Mucosa of stomach (tissue), 1 donor: ENCODE measurements around the gene IRF2BP2.

ENCODE experiments used
- H3K27me3 ChIP-seq: one replicate; pipeline ENCODE4 v1.7.0; 2013; ENCODE audit warnings: mild to moderate bottlenecking, low read length; ENCODE audit not compliant: control insufficient read depth, insufficient read depth
- H3K36me3 ChIP-seq: one replicate; pipeline ENCODE4 v1.7.0; 2013; ENCODE audit warnings: low read length; ENCODE audit not compliant: control insufficient read depth, insufficient read depth
- H3K4me1 ChIP-seq: one replicate; pipeline ENCODE4 v1.7.0; 2013; ENCODE audit warnings: mild to moderate bottlenecking, low read length; ENCODE audit not compliant: control insufficient read depth, insufficient read depth
- H3K4me3 ChIP-seq: one replicate; pipeline ENCODE4 v1.7.0; 2013; ENCODE audit warnings: low read length
- H3K9ac ChIP-seq: one replicate; pipeline ENCODE4 v1.7.0; 2013; ENCODE audit warnings: mild to moderate bottlenecking, low read length, moderate library complexity
- H3K9me3 ChIP-seq: one replicate; pipeline ENCODE4 v1.7.0; 2013; ENCODE audit warnings: mild to moderate bottlenecking, low read length, moderate library complexity; ENCODE audit not compliant: control insufficient read depth
- donor health status: Pancreatic carcinoma.

The IRF2BP2 gene

DNA sequence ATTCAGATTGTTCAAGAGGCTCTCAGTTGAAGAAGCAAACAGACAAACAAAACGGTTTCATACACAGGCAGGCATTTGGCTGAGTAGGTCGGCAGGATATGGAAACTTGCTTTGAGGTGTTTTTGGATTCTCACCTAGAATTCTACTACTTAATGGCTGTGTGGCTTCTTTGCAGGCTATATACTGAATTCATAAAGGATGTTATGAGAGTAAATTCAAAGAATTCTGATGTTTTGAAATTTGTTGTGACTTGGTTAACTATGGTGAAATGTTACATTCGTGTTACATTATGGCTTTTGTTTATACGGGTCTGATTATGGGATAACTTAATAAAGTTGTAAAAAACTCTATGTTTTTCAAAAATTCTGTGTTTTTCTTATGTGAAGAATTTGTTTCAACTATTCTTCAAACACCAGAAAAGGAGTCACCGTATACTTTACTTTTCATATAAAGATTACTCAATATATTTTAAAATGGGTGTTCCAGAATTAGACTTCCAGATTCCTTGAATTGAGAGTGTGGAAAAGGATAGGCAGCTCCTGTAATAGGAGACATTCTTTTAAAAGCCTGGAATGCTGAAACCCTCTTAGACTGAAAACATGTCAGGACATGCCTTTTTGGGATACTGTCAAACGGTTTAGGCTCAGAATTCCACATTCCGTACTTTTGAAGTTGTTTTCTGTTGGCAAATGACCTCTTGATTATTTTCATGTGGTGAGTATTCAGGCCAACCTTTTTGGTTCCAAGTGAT is 8.2 kb upstream of the IRF2BP2 start:
- H3K9me3 ChIP-seq: no peaks in the 10 kb centered on the region
- H3K4me1 ChIP-seq: peaks cover 47% of the 10 kb centered on the region
- no peak overlapping the region for H3K9ac ChIP-seq

DNA sequence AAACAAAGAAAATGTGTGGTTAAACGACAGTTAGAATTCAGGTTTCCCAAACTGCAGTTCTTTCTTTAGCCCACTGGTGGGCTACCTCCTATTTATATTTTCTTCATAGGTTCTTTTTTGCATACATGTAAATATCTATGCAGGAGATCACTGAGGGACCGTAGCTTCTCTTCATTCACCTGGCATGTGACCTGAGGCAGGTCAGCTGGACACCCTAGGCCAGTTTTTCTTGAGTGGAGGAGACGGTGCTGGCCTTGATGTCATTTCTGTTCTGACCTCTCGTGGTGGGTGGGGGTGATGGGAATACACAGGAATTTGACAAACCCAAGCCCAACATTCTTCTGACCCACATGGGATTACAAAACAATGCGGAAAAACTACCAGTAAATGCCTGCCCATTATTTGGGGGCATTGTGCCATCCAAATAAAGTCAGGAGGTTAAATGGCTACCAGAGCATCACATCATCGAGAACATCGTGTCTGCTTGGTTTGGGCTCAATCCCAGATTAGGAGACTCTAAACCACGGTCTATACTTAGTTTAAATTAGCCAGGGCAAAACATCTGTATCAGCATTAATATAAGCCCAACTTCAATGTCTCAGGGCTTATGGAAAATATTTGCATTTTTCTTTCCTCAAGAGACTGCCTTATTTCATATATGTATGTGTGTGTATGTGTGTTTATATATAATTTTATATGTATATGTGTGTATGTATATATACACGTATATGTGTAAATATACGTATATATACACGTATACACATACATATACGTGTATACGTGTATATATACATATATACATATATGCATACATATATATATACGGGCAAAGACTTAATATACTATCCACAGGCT is 7.4 kb upstream of the IRF2BP2 start:
- Histone ChIP-seq H3K9me3 (no peaks in the 10 kb centered on the region), H3K36me3 (no peaks in the 10 kb centered on the region), H3K4me1 (peaks cover 46% of the 10 kb centered on the region), H3K27me3 (no peaks in the 10 kb centered on the region), H3K4me3 (no peak overlapping the region), H3K9ac (no peak overlapping the region)

More for the DNA sequence above, 8.2 kb upstream of the IRF2BP2 start:
- Histone ChIP-seq H3K4me3 (no peak overlapping the region), H3K27me3 (no peaks in the 10 kb centered on the region), H3K36me3 (no peaks in the 10 kb centered on the region)

DNA sequence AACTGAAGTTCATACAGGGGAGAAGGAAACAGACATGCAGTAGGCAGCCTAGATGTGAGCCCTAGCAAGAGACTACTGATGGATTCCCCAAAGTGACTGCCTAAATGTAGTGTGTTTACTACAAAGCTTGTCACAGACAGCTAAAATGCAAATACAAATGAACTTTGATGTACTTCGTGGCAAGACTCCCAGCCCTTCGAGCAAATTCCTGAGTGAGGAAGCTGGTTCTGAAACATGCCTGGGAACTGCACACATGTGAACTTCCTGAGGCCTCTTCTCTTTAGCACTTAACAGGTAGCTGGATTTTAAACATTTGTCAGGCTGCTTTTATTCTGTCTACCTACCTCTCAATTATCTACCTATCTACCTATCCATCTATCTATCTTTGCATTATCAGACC is 6.7 kb upstream of the IRF2BP2 start:
- Histone ChIP-seq H3K4me1 (peaks cover 47% of the 10 kb centered on the region), H3K27me3 (no peaks in the 10 kb centered on the region), H3K9ac (no peak overlapping the region), H3K4me3 (no peak overlapping the region), H3K9me3 (no peaks in the 10 kb centered on the region), H3K36me3 (no peaks in the 10 kb centered on the region)

DNA sequence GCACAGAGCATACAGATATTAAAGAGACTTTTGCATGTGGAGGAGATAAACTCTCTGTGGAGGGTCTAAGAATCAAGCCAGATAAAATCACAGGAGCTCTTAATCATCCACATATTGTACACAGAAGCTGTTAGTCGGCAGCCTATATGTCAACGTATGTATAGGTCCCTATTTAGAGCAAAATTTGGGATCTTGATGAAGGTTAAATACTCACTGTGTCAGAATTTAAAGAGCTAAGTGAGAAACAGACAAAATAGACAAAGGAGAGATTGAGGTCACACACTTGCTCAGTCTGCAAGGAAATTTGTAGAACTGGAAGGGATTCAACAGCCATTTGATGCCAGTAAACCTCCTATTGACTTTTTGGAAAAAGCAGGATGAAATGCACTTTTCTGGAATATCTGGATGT is 4.1 kb upstream of the IRF2BP2 start:
- no peak overlapping the region for H3K4me3 ChIP-seq
- no peaks in the 10 kb centered on the region for H3K36me3 ChIP-seq
- H3K9me3 ChIP-seq: no peaks in the 10 kb centered on the region
- H3K27me3 ChIP-seq: no peaks in the 10 kb centered on the region
- peaks cover 40% of the 10 kb centered on the region for H3K4me1 ChIP-seq
- H3K9ac ChIP-seq: peak overlapping the region; percentile 63

DNA sequence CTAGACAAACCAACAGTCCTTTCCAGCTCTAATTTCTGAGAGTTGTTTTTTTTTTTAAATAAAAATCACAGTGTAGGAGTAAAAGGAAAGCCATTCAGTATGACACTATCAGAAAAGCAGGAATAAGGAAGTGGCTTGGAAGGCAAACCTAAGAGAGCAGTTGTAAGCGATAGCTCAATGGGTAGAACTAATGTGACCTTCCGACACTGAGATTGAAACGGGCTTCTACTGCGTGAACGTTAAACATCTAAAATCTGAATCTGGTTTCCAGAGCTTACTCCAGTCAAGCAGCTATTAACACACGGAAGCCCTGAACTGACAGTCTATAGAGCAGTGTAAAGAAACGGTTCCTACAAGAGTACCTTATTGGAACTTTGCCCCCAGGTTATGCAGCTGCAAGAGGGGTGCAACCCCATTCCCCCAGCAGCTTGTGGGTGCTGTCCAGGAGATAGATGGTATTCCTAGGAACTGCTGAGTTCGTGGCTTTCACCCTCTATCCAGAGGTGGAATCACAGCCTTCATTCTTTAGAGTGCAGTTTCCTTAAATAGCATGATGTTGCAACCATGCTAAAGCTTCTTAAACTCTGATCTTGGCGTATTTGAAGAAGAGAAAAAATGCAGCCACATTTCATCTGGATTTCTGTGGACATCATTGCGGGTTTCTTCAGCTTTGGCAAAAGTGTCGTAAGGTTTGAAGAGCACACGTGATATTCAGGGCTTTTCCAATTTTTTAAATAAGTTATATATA is 3.3 kb upstream of the IRF2BP2 start:
- no peaks in the 10 kb centered on the region for H3K36me3 ChIP-seq
- no peak overlapping the region for H3K4me3 ChIP-seq
- peak overlapping the region; percentile 63 for H3K9ac ChIP-seq
- H3K9me3 ChIP-seq: no peaks in the 10 kb centered on the region
- peaks cover 32% of the 10 kb centered on the region for H3K4me1 ChIP-seq
- no peaks in the 10 kb centered on the region for H3K27me3 ChIP-seq

DNA sequence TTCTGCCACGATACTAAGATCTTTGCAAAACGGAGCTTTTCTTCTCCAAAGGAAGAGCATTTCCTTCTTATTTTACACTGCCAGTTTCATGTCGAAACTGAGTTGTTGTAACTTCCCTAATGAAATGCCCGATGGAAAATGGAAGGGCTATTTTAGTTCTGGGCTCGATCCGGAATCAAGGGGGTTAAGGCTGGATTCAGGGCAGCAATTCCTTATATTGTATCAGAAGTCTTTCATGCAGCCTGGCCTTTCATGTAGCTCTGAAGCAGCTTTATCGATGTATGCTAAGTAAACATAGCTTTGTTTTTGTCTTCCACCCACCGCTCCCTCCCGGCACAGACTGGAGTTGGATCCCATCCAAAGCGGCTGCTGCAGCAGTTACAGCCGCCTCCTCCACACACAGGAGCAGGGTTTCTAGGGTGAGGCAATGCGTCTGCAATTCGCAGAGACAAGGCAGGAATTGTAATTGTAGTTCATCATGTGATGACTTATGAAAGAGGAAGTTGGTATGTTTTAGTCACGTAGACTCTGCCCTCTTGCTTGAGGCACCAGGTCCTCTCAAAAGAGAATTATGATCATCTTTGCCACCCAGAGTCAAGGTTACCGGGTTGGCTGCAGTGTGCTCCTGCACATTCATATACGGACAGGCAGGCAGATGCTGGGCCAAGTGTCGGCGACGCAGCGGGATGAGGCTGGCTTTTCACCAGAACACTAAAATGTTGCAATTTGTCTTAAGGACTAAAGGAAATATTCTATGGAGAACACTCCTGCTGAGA is 2.6 kb upstream of the IRF2BP2 start:
- Histone ChIP-seq H3K9me3 (no peaks in the 10 kb centered on the region), H3K4me1 (peaks cover 32% of the 10 kb centered on the region), H3K4me3 (peak overlapping the region; percentile 28), H3K9ac (peak overlapping the region; percentile 99), H3K27me3 (no peaks in the 10 kb centered on the region), H3K36me3 (peaks cover 5% of the 10 kb centered on the region)

DNA sequence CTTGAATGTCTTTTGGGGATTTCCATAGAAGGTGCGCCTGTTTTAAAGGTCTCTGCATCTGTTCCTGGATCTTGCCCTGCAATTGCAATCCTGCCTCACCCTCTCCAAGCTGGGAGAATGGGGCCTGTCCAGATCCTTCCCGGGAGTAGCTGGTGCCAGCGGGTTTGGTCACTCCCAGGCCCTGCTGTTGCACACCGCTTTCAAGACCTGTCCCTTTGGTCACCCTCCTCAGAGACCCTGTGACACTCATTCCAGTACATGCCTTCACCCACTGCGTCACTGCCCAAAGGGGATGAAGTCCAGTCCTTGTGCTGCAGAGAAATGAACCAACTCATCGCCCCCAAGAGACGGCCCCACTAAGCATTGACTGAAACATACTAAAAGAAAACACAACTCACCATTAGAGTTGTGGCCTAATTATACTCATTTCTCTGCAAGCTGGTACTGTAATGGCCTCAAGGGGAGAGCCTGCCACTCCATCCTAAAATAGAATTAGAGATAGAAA is 1.9 kb upstream of the IRF2BP2 start:
- Histone ChIP-seq H3K4me3 (peak overlapping the region; percentile 28), H3K9me3 (no peaks in the 10 kb centered on the region), H3K36me3 (peaks cover 11% of the 10 kb centered on the region), H3K4me1 (peaks cover 37% of the 10 kb centered on the region), H3K9ac (peak overlapping the region; percentile 99), H3K27me3 (no peaks in the 10 kb centered on the region)

DNA sequence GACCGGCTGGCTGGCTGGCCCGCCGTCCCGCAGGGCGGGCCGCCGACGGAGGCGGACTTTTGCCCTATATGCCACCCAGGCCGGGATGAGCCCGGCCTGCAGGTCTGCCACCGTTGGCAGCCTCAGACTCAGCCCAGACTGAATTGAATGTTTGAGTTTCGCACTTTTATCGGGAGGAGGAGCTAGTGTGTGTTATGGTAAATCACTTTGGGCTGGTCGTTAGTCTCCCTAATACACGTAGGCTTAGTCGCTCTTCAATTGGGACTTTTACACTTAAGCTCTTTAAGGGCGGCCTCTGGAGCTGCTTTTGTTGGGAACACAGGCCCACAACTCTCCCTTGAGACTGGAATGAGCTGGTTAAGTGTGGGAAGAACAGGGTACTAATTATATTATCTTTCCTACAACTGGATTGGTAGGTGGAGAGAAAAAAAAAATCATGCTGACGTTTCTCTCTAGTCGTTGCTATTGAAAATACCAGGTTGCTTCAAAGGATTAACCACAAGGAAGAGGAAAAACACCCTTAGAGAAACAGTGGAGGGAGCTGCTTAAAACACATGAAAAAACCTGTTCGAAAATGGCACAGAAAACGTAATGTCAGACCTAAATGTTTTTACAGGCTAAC is 1.4 kb upstream of the IRF2BP2 start:
- Histone ChIP-seq H3K9me3 (no peaks in the 10 kb centered on the region), H3K36me3 (peaks cover 13% of the 10 kb centered on the region), H3K9ac (peak overlapping the region; percentile 99), H3K4me3 (peak overlapping the region; percentile 28), H3K4me1 (peaks cover 37% of the 10 kb centered on the region), H3K27me3 (no peaks in the 10 kb centered on the region)

DNA sequence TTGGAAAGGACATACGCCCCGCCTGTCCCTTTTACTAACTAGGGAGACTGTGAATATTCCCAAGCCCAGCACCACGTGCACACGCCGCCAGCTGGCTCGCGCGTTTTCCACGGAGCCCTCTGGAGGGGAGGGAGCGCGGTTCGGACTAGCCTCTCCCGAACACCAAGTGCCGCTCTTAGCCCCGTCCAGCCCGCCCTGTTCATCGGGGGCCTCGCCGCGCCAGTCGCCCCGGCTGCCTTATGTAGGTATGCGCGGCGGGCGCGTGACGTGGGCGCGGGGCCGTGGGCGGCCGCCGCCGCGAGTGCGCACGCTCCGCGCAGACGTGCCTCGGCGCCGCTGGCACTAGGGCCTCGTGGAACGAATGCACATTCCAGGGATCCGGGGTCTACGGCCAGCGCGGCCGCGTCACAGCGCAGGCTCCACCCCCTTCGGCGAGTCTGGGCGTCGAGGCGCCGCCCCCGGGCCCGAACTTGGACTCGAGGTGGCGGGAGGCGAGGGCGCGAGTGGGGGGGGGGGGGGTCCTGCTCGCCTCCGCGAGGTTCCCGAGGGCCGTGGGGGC is 767 bp upstream of the IRF2BP2 start:
- peak overlapping the region; percentile 99 for H3K9ac ChIP-seq
- peaks cover 37% of the 10 kb centered on the region for H3K4me1 ChIP-seq
- H3K27me3 ChIP-seq: no peaks in the 10 kb centered on the region
- peaks cover 15% of the 10 kb centered on the region for H3K36me3 ChIP-seq
- no peaks in the 10 kb centered on the region for H3K9me3 ChIP-seq
- peak overlapping the region; percentile 81 for H3K4me3 ChIP-seq

DNA sequence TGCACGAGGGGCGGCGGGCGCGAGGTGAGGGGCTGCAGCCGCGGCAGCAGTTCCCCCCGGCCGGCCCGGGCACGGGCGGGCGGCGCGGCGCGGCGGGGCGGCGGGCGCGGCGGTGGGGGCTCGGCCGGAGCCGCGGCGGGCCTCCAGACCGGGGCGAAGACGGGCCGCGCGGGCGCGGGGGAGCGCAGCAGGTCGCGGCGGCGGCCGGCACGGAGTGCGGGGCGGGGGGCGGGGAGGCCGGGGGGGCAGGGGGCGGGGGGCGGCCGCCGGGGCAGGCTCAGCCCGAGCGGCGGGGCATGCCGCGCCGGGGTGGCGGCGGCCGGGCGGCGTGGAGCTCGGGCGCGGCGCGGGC is 311 bp downstream of the IRF2BP2 start:
- Histone ChIP-seq H3K27me3 (no peaks in the 10 kb centered on the region), H3K9ac (no peak overlapping the region), H3K36me3 (peaks cover 18% of the 10 kb centered on the region), H3K9me3 (no peaks in the 10 kb centered on the region), H3K4me3 (no peak overlapping the region), H3K4me1 (peaks cover 37% of the 10 kb centered on the region)
